Liver (tissue), 9 donors: ENCODE results near the gene ANO7. TPM values are rescaled to one million over a fixed set of nuclear protein-coding genes. Genes with fewer than 3 reads are reported as not detected.

ENCODE experiments used
- DNase-seq: peaks from one replicate; pipeline ENCODE4 v3.0.0-alpha.2; 2017; ENCODE audit warnings: low spot score
- H3K27ac ChIP-seq, 2 donors: one replicate each; pipeline ENCODE4 v1.7.0; 2013; ENCODE audit warnings: inconsistent platforms in 2 of 2, low read length in 2 of 2, control low read depth in 1 of 2, low read depth in 1 of 2, mild to moderate bottlenecking in 1 of 2
- H3K27me3 ChIP-seq, 4 donors: one replicate each; pipeline versions ENCODE4 v1.6.1 to v1.7.0; 2013; ENCODE audit warnings: low read length in 3 of 4, inconsistent platforms in 1 of 4, mild to moderate bottlenecking in 1 of 4, moderate library complexity in 1 of 4; ENCODE audit not compliant: control insufficient read depth in 4 of 4, insufficient read depth in 4 of 4
- H3K36me3 ChIP-seq, 4 donors: one replicate each; pipeline versions ENCODE4 v1.6.1 to v1.7.0; 2013; ENCODE audit warnings: low read length in 3 of 4, mild to moderate bottlenecking in 3 of 4, low read depth in 1 of 4, moderate library complexity in 1 of 4; ENCODE audit not compliant: control insufficient read depth in 4 of 4, insufficient read depth in 3 of 4
- H3K4me1 ChIP-seq, 4 donors: one replicate each; pipeline versions ENCODE4 v1.6.1 to v1.7.0; 2013; ENCODE audit warnings: low read length in 3 of 4, mild to moderate bottlenecking in 3 of 4, moderate library complexity in 1 of 4; ENCODE audit not compliant: control insufficient read depth in 4 of 4, insufficient read depth in 4 of 4
- H3K4me3 ChIP-seq, 3 donors: one replicate each; pipeline versions ENCODE4 v1.6.1 to v1.7.0; 2013; ENCODE audit warnings: low read length in 3 of 3, control low read depth in 1 of 3, low read depth in 1 of 3, mild to moderate bottlenecking in 1 of 3
- H3K9ac ChIP-seq, 2 donors: one replicate each; pipeline ENCODE4 v1.7.0; 2013; ENCODE audit warnings: low read length in 2 of 2, mild to moderate bottlenecking in 2 of 2, moderate library complexity in 2 of 2, control low read depth in 1 of 2, low read depth in 1 of 2
- H3K9me3 ChIP-seq, 4 donors: one replicate each; pipeline versions ENCODE4 v1.6.1 to v1.7.0; 2013; ENCODE audit warnings: low read length in 3 of 4; ENCODE audit not compliant: control insufficient read depth in 4 of 4
- EGR1 ChIP-seq, 2 donors: IDR thresholded peaks; 2 replicates each; pipeline ENCODE4 v1.6.1; 2016 to 2018; ENCODE audit warnings: antibody characterized with exemption in 2 of 2, low read depth in 2 of 2
- FOXA1 ChIP-seq: IDR thresholded peaks from 2 replicates; pipeline ENCODE4 v1.6.1; 2016; ENCODE audit warnings: antibody characterized with exemption
- FOXA2 ChIP-seq: IDR thresholded peaks from 2 replicates; pipeline ENCODE4 v1.6.1; 2016; ENCODE audit warnings: antibody characterized with exemption
- GABPA ChIP-seq, 2 donors: IDR thresholded peaks in 1 of 2; conservative IDR thresholded peaks in 1 of 2; 2 replicates each; pipeline ENCODE4 v1.6.1; 2016; ENCODE audit warnings: antibody characterized with exemption in 2 of 2, mild to moderate bottlenecking in 1 of 2, moderate library complexity in 1 of 2
- HNF4A ChIP-seq, 2 donors: conservative IDR thresholded peaks; 2 replicates each; pipeline ENCODE4 v1.6.1; 2016; ENCODE audit warnings: antibody characterized with exemption in 2 of 2, mild to moderate bottlenecking in 2 of 2
- HNF4G ChIP-seq: IDR thresholded peaks from 2 replicates; pipeline ENCODE4 v1.6.1; 2016; ENCODE audit warnings: antibody characterized with exemption
- JUND ChIP-seq, 2 donors: IDR thresholded peaks; 2 replicates each; pipeline ENCODE4 v1.6.1; 2016; ENCODE audit warnings: antibody characterized with exemption in 2 of 2
- RAD21 ChIP-seq, 2 donors: IDR thresholded peaks; 2 replicates each; pipeline ENCODE4 v1.6.1; 2016; ENCODE audit warnings: antibody characterized with exemption in 2 of 2, mild to moderate bottlenecking in 2 of 2
- RXRA ChIP-seq, 2 donors: IDR thresholded peaks; 2 replicates each; pipeline ENCODE4 v1.6.1; 2017 to 2018; ENCODE audit warnings: antibody characterized with exemption in 2 of 2, mild to moderate bottlenecking in 1 of 2
- SP1 ChIP-seq: IDR thresholded peaks from 2 replicates; pipeline ENCODE4 v1.6.1; 2018; ENCODE audit warnings: antibody characterized with exemption, mild to moderate bottlenecking
- TAF1 ChIP-seq: conservative IDR thresholded peaks from 2 replicates; pipeline ENCODE4 v1.6.1; 2016; ENCODE audit warnings: antibody characterized with exemption, mild to moderate bottlenecking
- YY1 ChIP-seq: IDR thresholded peaks from 2 replicates; pipeline ENCODE4 v1.6.1; 2016; ENCODE audit warnings: antibody characterized with exemption, mild to moderate bottlenecking
- WGBS: extraction: QIAGEN DNeasy Blood & Tissue Kit; methylation state at CpG from one replicate; pipeline ENCODE4 v1.1.7; 2013; 5-methylcytosine and 5-hydroxymethylcytosine counted together
- polyA plus RNA-seq, 2 donors: library from polyadenylated mRNA; stranded (reverse) in 1 of 2; unstranded in 1 of 2; fragments of 200-250 nt in 1 of 2; fragments of >200 nt in 1 of 2; fragmentation: Nextera tagmentation in 1 of 2; extraction: Ambion mirVana in 1 of 2; gene quantifications; one replicate each; pipeline versions ENCODE4 v1.2.1 to v1.2.3, GENCODE V29; 2013 to 2015
- total RNA-seq, 2 donors: library from RNA; depleted of rRNA; stranded (reverse); fragments of >200 nt; gene quantifications; one replicate each; pipeline ENCODE4 v1.2.3, GENCODE V29; 2014
- TF ChIP-seq, protein P1 (sequence below): IDR thresholded peaks from 2 replicates; pipeline ENCODE4 v1.6.1; 2016; ENCODE audit warnings: antibody characterized with exemption
- TF ChIP-seq, protein P2 (sequence below): IDR thresholded peaks from 2 replicates; pipeline ENCODE4 v1.6.1; 2016; ENCODE audit warnings: antibody characterized with exemption, mild to moderate bottlenecking
- TF ChIP-seq, protein P3 (sequence below): IDR thresholded peaks from 2 replicates; pipeline ENCODE4 v1.6.1; 2016; ENCODE audit warnings: antibody characterized with exemption
- TF ChIP-seq, protein P4 (sequence below): fragments of 150-350 bp; IDR thresholded peaks from 2 replicates; pipeline ENCODE4 v1.5.1; 2017; ENCODE audit warnings: improper control_type of control experiment, low read depth, low read length; ENCODE audit not compliant: missing input control
- TF ChIP-seq, protein P5 (sequence below): IDR thresholded peaks from 2 replicates; pipeline ENCODE4 v1.6.1; 2016; ENCODE audit warnings: antibody characterized with exemption
- donor health status: healthy.
- donor health status: healthy.
- donor health status: healthy.
- donor health status: healthy.
- donor health status: healthy.

Gene ANO7
- total and polyA plus RNA-seq, 4 donors, result 0.25 to 0.70 (median 0.45) TPM

DNA sequence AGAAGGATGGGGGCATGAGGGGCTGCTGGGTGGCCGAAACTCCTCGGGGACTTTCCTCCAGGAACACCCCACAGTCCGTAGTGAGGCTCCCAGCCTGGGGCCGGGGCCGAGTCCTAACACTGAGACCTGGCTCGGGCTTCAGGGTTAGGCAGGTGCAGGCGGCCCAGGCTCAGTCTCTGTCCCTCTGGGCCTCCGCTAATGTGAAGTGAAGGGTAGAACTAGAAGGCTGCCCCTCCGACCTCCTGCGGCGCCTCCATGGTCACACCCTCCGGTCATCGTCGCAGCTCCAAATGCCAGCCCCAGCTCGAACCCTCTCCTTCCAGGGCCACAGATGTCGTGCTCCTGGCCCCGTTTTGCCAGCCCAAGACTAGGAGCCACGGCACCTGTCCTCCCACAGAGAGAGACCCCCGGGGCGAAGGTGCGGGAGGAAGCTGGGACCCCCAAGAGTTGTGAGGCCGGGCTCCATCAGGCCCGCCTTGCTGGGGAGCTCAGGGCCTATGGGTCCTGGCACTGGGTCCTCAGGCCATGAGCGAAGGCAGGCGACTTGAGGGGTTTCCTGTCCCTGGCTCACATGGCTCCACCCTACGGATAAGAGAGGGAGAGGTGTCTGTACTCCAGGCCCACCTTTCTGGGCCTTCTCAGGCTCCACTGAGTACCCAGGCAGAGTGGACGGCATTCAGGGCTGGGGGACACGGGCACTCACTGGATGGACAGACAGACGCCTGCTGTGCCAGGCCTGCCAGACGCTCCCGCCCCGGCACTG is 797 bp downstream of the ANO7 start:
- Histone ChIP-seq H3K9ac (no peak overlapping the region), H3K27me3 (no peaks in the 10 kb centered on the region), H3K4me1 (no peaks in the 10 kb centered on the region), H3K4me3 (no peak overlapping the region), H3K27ac (no peak overlapping the region), H3K36me3 (no peaks in the 10 kb centered on the region), H3K9me3 (no peaks in the 10 kb centered on the region)
- 95% methylated on average over 32 of the region's 32 CpGs for WGBS
- no peak for DNase-seq
- TF ChIP-seq FOXA2, result no peak
- TF ChIP-seq, protein P1, sequence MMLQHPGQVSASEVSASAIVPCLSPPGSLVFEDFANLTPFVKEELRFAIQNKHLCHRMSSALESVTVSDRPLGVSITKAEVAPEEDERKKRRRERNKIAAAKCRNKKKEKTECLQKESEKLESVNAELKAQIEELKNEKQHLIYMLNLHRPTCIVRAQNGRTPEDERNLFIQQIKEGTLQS, result no peak
- no peak for TF ChIP-seq JUND (IDR thresholded peaks at IDR 0.05)
- TF ChIP-seq, protein P2, sequence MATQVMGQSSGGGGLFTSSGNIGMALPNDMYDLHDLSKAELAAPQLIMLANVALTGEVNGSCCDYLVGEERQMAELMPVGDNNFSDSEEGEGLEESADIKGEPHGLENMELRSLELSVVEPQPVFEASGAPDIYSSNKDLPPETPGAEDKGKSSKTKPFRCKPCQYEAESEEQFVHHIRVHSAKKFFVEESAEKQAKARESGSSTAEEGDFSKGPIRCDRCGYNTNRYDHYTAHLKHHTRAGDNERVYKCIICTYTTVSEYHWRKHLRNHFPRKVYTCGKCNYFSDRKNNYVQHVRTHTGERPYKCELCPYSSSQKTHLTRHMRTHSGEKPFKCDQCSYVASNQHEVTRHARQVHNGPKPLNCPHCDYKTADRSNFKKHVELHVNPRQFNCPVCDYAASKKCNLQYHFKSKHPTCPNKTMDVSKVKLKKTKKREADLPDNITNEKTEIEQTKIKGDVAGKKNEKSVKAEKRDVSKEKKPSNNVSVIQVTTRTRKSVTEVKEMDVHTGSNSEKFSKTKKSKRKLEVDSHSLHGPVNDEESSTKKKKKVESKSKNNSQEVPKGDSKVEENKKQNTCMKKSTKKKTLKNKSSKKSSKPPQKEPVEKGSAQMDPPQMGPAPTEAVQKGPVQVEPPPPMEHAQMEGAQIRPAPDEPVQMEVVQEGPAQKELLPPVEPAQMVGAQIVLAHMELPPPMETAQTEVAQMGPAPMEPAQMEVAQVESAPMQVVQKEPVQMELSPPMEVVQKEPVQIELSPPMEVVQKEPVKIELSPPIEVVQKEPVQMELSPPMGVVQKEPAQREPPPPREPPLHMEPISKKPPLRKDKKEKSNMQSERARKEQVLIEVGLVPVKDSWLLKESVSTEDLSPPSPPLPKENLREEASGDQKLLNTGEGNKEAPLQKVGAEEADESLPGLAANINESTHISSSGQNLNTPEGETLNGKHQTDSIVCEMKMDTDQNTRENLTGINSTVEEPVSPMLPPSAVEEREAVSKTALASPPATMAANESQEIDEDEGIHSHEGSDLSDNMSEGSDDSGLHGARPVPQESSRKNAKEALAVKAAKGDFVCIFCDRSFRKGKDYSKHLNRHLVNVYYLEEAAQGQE, result no peak
- TF ChIP-seq RXRA (IDR thresholded peaks at IDR 0.05), result no peak
- TF ChIP-seq EGR1 (IDR thresholded peaks at IDR 0.05; ENCODE audit: low read depth in 2 of 2), result no peak
- no peak for TF ChIP-seq FOXA1
- no peak for TF ChIP-seq GABPA (IDR thresholded peaks at IDR 0.05 in 1 of 2, conservative IDR thresholded peaks at IDR 0.05 in 1 of 2)
- TF ChIP-seq, protein P3, sequence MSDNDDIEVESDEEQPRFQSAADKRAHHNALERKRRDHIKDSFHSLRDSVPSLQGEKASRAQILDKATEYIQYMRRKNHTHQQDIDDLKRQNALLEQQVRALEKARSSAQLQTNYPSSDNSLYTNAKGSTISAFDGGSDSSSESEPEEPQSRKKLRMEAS, result no peak
- TF ChIP-seq SP1, result no peak
- TF ChIP-seq RAD21 (IDR thresholded peaks at IDR 0.05), result no peak
- TF ChIP-seq YY1, result no peak
- TF ChIP-seq HNF4A (conservative IDR thresholded peaks at IDR 0.05), result no peak
- TF ChIP-seq, protein P4, sequence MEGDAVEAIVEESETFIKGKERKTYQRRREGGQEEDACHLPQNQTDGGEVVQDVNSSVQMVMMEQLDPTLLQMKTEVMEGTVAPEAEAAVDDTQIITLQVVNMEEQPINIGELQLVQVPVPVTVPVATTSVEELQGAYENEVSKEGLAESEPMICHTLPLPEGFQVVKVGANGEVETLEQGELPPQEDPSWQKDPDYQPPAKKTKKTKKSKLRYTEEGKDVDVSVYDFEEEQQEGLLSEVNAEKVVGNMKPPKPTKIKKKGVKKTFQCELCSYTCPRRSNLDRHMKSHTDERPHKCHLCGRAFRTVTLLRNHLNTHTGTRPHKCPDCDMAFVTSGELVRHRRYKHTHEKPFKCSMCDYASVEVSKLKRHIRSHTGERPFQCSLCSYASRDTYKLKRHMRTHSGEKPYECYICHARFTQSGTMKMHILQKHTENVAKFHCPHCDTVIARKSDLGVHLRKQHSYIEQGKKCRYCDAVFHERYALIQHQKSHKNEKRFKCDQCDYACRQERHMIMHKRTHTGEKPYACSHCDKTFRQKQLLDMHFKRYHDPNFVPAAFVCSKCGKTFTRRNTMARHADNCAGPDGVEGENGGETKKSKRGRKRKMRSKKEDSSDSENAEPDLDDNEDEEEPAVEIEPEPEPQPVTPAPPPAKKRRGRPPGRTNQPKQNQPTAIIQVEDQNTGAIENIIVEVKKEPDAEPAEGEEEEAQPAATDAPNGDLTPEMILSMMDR, result no peak
- TF ChIP-seq HNF4G, result no peak
- no peak for TF ChIP-seq TAF1
- TF ChIP-seq, protein P5, sequence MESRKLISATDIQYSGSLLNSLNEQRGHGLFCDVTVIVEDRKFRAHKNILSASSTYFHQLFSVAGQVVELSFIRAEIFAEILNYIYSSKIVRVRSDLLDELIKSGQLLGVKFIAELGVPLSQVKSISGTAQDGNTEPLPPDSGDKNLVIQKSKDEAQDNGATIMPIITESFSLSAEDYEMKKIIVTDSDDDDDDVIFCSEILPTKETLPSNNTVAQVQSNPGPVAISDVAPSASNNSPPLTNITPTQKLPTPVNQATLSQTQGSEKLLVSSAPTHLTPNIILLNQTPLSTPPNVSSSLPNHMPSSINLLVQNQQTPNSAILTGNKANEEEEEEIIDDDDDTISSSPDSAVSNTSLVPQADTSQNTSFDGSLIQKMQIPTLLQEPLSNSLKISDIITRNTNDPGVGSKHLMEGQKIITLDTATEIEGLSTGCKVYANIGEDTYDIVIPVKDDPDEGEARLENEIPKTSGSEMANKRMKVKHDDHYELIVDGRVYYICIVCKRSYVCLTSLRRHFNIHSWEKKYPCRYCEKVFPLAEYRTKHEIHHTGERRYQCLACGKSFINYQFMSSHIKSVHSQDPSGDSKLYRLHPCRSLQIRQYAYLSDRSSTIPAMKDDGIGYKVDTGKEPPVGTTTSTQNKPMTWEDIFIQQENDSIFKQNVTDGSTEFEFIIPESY, result no peak
